Transverse colon (tissue), 4 donors: ENCODE results near the gene ATG16L1. TPM values are rescaled to one million over a fixed set of nuclear protein-coding genes. Genes with fewer than 3 reads are reported as not detected.

Experiments
- DNase-seq: peaks from one replicate; pipeline ENCODE4 v3.0.0-alpha.2; 2019
- H3K27ac ChIP-seq, 4 donors: fragments of 200-600 bp; sonication (generic); 2 replicates each; pipeline ENCODE4 v1.5.1; 2016 to 2018; ENCODE audit warnings: inconsistent platforms in 4 of 4
- H3K27me3 ChIP-seq: fragments of 200-600 bp; sonication (generic); 2 replicates; pipeline ENCODE4 v1.5.1; 2017; ENCODE audit warnings: inconsistent platforms
- H3K36me3 ChIP-seq, 4 donors: fragments of 200-600 bp; sonication (generic); 2 replicates each; pipeline ENCODE4 v1.5.1; 2017 to 2019; ENCODE audit warnings: inconsistent platforms in 4 of 4
- H3K4me1 ChIP-seq, 4 donors: fragments of 200-600 bp; sonication (generic); 2 replicates each; pipeline ENCODE4 v1.5.1; 2017 to 2020; ENCODE audit warnings: inconsistent platforms in 4 of 4
- H3K4me3 ChIP-seq, 4 donors: fragments of 200-600 bp; sonication (generic); 1 replicate in 1 of 4; 2 replicates in 3 of 4; pipeline versions ENCODE4 v1.5.1 to v1.6.1; 2017 to 2019; ENCODE audit warnings: inconsistent platforms in 4 of 4
- H3K9me3 ChIP-seq, 2 donors: fragments of 200-600 bp; sonication (generic); 2 replicates each; pipeline ENCODE4 v1.5.1; 2017 to 2019; ENCODE audit warnings: inconsistent platforms in 2 of 2
- CTCF ChIP-seq, 5 experiments: fragments of 200-600 bp in 3 of 5; fragments of 450-650 bp in 2 of 5; sonication (generic) in 3 of 5; IDR thresholded peaks; 1 replicate in 2 of 5; 2 replicates in 3 of 5; pipeline ENCODE4 v1.5.1; 2016 to 2017; ENCODE audit warnings: antibody characterized with exemption in 5 of 5, inconsistent platforms in 3 of 5, mild to moderate bottlenecking in 2 of 5, moderate library complexity in 1 of 5
- EP300 ChIP-seq: sonication (generic); formaldehyde crosslinking; IDR thresholded peaks from one replicate; pipeline ENCODE4 v1.6.1; 2017; ENCODE audit warnings: antibody characterized with exemption, low read depth
- POLR2A ChIP-seq: fragments of 450-650 bp; IDR thresholded peaks from one replicate; pipeline ENCODE4 v1.6.1; 2016; ENCODE audit warnings: antibody characterized with exemption, mild to moderate bottlenecking, moderate library complexity
- POLR2AphosphoS5 ChIP-seq, 3 donors: sonication (generic); formaldehyde crosslinking; IDR thresholded peaks; one replicate each; pipeline ENCODE4 v1.6.1; 2016; ENCODE audit warnings: antibody characterized with exemption in 3 of 3
- WGBS, 2 donors: methylation state at CpG; one replicate each; pipeline ENCODE4 v1.1.5; 2018; ENCODE audit warnings: low coverage in 1 of 2; 5-methylcytosine and 5-hydroxymethylcytosine counted together
- in situ Hi-C, 4 donors: fragments of 200-750 bp; cut with MboI; loops; one replicate each; pipeline versions ENCODE4 v1.15.0 to v1.15.1; 2017; ENCODE audit warnings: low sequenced_read_pairs in 3 of 4, low pct_ligation_motif_present in 1 of 4, low pct_unique_long_range_greater_than_20kb in 1 of 4
- intact Hi-C: fragments of 100-400 bp; cut with DNase I; formaldehyde crosslinking; loops from one replicate; pipeline ENCODE4 v1.15.1; 2023; ENCODE audit warnings: low total_unique reads
- total RNA-seq, 4 donors: library from RNA; depleted of rRNA; stranded (reverse); fragments of >200 nt; gene quantifications; one replicate each; pipeline ENCODE4 v1.1.0, GENCODE V29; 2016

ATG16L1 gene
- total RNA-seq, 4 donors from 2014 or later, result 10.1 to 101 (median 50.3) TPM

- H3K27me3 ChIP-seq, result no peaks in the 10 kb centered on the region
- H3K9me3 ChIP-seq, result no peaks in the 10 kb centered on the region
- intact Hi-C loops, result no loop called here
- H3K4me1 ChIP-seq, result peaks cover 0 to 27% (median 9%) of the 10 kb centered on the region in 4 donors
- H3K4me3 ChIP-seq, result no peak overlapping the region
- no peak for DNase-seq
- in situ Hi-C loops, result no loop called here
- 82 to 85% methylated on average over 3 of the region's 3 CpGs for WGBS, 2 donors
- H3K36me3 ChIP-seq, result no peaks in the 10 kb centered on the region
- H3K27ac ChIP-seq, result no peak overlapping the region
- TF ChIP-seq EP300 (no peak), POLR2AphosphoS5 (IDR thresholded peaks at IDR 0.05) (no peak), CTCF (IDR thresholded peaks at IDR 0.05) (no peak), POLR2A (no peak)
These were observed 87.4 kb downstream of the ATG16L1 start for GRCh38 chr2:233338812-233339368.

GRCh38 chr2:233339427-233339826 is 88.0 kb downstream of the ATG16L1 start:
- Histone ChIP-seq H3K9me3 (no peaks in the 10 kb centered on the region), H3K36me3 (no peaks in the 10 kb centered on the region), H3K27ac (no peak overlapping the region), H3K4me1 (peaks cover 0 to 27% (median 9%) of the 10 kb centered on the region in 4 donors), H3K4me3 (no peak overlapping the region), H3K27me3 (no peaks in the 10 kb centered on the region)
- 24 to 27% methylated on average over 3 of the region's 3 CpGs for WGBS, 2 donors
- no peak for TF ChIP-seq EP300
- no peak for TF ChIP-seq POLR2A
- no peak for TF ChIP-seq CTCF (IDR thresholded peaks at IDR 0.05)
- TF ChIP-seq POLR2AphosphoS5 (IDR thresholded peaks at IDR 0.05), result no peak
- no peak for DNase-seq
- intact Hi-C loops (no loop called here), in situ Hi-C loops (no loop called here)

- no peaks in the 10 kb centered on the region for H3K36me3 ChIP-seq
- WGBS, 2 donors, result 94 to 98% methylated on average over 2 to 3 of the region's 3 CpGs
- no peak for DNase-seq
- H3K27me3 ChIP-seq, result no peaks in the 10 kb centered on the region
- H3K4me3 ChIP-seq, result no peak overlapping the region
- intact Hi-C loops, result no loop called here
- TF ChIP-seq POLR2A, result no peak
- no peaks in the 10 kb centered on the region for H3K9me3 ChIP-seq
- in situ Hi-C loops, result no loop called here
- peaks cover 0 to 23% (median 6%) of the 10 kb centered on the region in 4 donors for H3K4me1 ChIP-seq
- H3K27ac ChIP-seq, result no peak overlapping the region
These were observed 89.8 kb downstream of the ATG16L1 start for GRCh38 chr2:233341296-233341695.

- in situ Hi-C loops, result no loop called here
- H3K4me3 ChIP-seq, result no peak overlapping the region
- H3K27ac ChIP-seq, result no peak overlapping the region
- no peaks in the 10 kb centered on the region for H3K36me3 ChIP-seq
- no peaks in the 10 kb centered on the region for H3K27me3 ChIP-seq
- intact Hi-C loops, result no loop called here
- DNase-seq, result no peak
- no peaks in the 10 kb centered on the region for H3K9me3 ChIP-seq
- H3K4me1 ChIP-seq, result peaks cover 0 to 15% (median 4%) of the 10 kb centered on the region in 4 donors
- 84 to 87% methylated on average over 5 of the region's 5 CpGs for WGBS, 2 donors
- TF ChIP-seq POLR2AphosphoS5 (IDR thresholded peaks at IDR 0.05) (no peak), POLR2A (no peak), CTCF (IDR thresholded peaks at IDR 0.05) (no peak), EP300 (no peak)
These were observed 90.8 kb downstream of the ATG16L1 start for GRCh38 chr2:233342301-233342700.

- H3K27me3 ChIP-seq, result no peaks in the 10 kb centered on the region
- H3K27ac ChIP-seq, result no peak overlapping the region
- no peak overlapping the region for H3K4me3 ChIP-seq
- no peaks in the 10 kb centered on the region for H3K36me3 ChIP-seq
- no peak for DNase-seq
- intact Hi-C loops, result no loop called here
- TF ChIP-seq POLR2A, result no peak
- TF ChIP-seq EP300, result no peak
- no peak for TF ChIP-seq POLR2AphosphoS5 (IDR thresholded peaks at IDR 0.05)
- no peak for TF ChIP-seq CTCF (IDR thresholded peaks at IDR 0.05)
- WGBS, 2 donors, result 88 to 90% methylated on average over 2 to 15 of the region's 15 CpGs
- H3K9me3 ChIP-seq, result no peaks in the 10 kb centered on the region
- peaks cover 0 to 15% (median 4%) of the 10 kb centered on the region in 4 donors for H3K4me1 ChIP-seq
- in situ Hi-C loops, result no loop called here
These were observed 91.8 kb downstream of the ATG16L1 start for GRCh38 chr2:233343171-233343705.
